Measurements from ENCODE around the gene NTSR1.

NTSR1 gene

DNA sequence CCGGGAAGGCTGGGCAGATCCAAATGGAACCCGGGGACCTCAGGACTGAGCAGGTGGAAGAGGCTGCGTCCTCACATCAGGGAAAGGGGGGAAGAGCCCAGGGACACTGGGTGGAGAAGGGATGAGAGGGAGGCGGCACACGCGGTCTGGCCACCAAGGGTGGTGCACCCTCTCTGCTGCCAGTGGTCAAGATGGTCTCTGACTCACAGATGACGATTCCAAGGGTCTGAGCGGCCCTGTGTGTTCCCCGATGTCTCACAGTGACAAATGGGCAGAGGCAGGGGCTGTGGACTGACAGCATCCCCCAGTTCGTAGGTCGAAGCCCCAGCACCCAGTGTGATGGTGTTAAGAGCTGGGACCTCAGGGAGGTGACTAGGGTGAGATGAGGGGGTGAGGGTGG, 34.3 kb upstream of the NTSR1 start:
- DNase-seq (ENCODE audit: low read depth) = no peak
- TF ChIP-seq, protein P1, sequence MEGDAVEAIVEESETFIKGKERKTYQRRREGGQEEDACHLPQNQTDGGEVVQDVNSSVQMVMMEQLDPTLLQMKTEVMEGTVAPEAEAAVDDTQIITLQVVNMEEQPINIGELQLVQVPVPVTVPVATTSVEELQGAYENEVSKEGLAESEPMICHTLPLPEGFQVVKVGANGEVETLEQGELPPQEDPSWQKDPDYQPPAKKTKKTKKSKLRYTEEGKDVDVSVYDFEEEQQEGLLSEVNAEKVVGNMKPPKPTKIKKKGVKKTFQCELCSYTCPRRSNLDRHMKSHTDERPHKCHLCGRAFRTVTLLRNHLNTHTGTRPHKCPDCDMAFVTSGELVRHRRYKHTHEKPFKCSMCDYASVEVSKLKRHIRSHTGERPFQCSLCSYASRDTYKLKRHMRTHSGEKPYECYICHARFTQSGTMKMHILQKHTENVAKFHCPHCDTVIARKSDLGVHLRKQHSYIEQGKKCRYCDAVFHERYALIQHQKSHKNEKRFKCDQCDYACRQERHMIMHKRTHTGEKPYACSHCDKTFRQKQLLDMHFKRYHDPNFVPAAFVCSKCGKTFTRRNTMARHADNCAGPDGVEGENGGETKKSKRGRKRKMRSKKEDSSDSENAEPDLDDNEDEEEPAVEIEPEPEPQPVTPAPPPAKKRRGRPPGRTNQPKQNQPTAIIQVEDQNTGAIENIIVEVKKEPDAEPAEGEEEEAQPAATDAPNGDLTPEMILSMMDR (IDR thresholded peaks at IDR 0.05; ENCODE audit: low read length, missing control alignments) = no peak
- H3K4me3 ChIP-seq (replicated peaks; ENCODE audit: low read depth, low read length) = no peak overlapping the region

DNA sequence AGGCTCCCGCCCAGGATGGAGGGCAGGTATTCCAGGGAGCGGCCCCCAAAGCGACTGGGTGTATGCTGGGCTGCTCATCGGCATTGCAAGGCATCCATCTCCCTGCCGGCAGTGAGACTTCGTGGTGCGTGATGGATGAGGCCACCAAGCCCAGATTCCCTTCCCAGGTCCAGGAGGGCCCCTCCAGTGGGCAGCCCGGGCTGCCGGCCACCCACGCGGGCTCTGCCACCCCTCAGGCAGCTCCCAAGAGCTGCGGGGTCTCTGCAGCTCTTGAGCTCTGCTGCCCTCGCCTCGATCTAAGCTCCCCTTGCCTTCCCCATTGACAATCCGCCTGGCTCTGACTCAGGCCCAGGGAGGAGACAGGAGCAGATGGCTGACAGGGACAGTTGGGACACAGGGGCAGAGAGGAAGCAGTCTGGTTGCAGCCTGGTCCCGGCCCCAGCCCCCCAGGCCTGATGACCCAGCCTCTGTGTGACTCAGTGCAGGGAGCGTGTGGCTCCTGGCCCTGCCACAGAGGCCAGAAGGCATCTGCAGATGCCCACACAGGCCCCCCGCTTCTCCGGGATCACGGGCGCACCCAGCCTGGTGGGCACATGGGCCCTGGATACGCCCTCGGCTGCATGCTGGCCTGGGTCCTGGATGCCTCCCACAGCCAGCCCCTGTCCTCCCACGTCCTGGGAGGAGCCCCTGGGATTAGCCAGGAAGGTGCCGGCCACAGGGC, 33.3 kb upstream of the NTSR1 start:
- no peak for DNase-seq (ENCODE audit: low read depth)
- no peak overlapping the region for H3K4me3 ChIP-seq (replicated peaks; ENCODE audit: low read depth, low read length)
- TF ChIP-seq, protein P1 (IDR thresholded peaks at IDR 0.05; ENCODE audit: low read length, missing control alignments) = no peak

DNA sequence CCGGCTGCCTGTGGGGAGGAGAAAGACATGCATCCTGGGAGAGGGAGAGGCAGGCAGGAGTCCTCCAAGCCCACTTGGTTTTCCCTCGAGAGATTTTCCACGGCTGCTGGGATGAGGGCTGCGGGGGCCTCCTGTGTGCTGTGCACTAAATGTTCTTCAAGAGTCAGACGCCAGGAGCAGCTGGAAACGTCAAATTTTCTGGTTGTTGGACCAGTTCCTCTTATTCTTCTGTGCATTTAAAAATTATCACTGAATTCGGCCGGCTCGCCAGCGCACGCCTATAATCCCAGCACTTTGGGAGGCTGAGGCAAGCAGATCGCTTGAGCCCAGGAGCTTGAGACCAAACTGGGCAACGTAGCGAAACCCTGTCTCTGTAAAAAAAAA, 32.8 kb upstream of the NTSR1 start:
- no peak for DNase-seq (ENCODE audit: low read depth)
- H3K4me3 ChIP-seq (replicated peaks; ENCODE audit: low read depth, low read length) = no peak overlapping the region
- TF ChIP-seq, protein P1 (IDR thresholded peaks at IDR 0.05; ENCODE audit: low read length, missing control alignments) = no peak

DNA sequence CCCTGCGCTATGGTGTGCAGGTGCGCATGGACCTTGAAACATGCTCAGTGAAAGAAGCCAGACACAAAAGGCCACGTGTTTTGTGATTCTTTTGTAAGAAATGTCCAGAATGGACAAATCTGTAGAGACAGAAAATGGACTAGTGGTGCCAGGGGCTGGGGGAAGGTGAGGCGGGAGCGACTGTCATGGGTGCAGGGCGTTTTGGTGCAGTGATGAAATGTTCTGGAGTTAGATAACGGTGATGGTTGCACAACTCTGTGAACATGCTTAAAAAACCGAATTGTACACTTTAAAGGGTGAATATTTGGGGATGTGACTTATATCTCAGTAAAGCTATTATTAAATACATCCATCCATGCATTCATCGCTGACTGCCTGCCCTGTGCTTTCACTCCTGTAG, 31.7 kb upstream of the NTSR1 start:
- TF ChIP-seq, protein P1 (IDR thresholded peaks at IDR 0.05; ENCODE audit: low read length, missing control alignments) = no peak
- no peak overlapping the region for H3K4me3 ChIP-seq (replicated peaks; ENCODE audit: low read depth, low read length)
- no peak for DNase-seq (ENCODE audit: low read depth)

DNA sequence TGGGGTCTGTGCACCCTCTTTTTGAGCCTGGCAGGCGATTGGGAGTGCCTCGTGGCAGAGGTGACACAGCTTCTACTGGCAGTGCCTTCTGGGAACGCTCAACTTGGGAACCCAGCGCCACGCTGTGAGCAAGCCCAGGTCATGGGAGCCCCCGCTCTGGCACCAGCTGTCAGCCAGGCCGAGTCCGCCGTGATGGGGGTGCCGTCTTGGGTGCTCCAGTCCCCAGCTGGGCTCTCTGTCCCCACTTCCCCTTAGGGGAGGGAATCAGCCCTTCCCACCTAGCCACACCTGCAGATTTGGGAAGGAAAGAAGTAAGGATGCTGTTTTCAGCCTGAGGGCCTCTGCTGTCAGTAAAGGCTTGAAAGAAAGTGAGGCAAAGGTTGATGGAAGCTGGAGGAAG, 31.0 kb upstream of the NTSR1 start:
- H3K4me3 ChIP-seq (replicated peaks; ENCODE audit: low read depth, low read length) = no peak overlapping the region
- TF ChIP-seq, protein P1 (IDR thresholded peaks at IDR 0.05; ENCODE audit: low read length, missing control alignments) = no peak
- no peak for DNase-seq (ENCODE audit: low read depth)

DNA sequence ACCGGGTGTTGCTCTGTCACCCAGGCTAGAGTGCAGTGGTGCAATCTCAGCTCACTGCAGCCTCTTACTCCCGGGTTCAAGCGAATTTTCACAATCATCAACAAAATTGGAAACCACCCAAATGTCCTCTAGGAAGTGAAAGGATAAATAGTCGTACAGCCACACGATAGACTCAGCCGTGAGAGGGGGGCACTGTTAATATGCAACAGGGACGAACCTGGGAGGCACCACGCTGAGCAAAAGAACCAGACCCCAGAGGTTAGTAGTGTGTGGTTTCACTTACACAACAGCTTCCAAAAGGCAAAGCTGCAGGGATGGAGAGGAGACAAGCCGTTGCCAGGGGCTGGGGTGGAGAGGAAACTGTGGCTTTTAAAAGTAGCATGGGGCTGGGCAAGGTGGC, 30.1 kb upstream of the NTSR1 start:
- no peak for DNase-seq (ENCODE audit: low read depth)
- TF ChIP-seq, protein P1 (IDR thresholded peaks at IDR 0.05; ENCODE audit: low read length, missing control alignments) = no peak
- no peak overlapping the region for H3K4me3 ChIP-seq (replicated peaks; ENCODE audit: low read depth, low read length)

DNA sequence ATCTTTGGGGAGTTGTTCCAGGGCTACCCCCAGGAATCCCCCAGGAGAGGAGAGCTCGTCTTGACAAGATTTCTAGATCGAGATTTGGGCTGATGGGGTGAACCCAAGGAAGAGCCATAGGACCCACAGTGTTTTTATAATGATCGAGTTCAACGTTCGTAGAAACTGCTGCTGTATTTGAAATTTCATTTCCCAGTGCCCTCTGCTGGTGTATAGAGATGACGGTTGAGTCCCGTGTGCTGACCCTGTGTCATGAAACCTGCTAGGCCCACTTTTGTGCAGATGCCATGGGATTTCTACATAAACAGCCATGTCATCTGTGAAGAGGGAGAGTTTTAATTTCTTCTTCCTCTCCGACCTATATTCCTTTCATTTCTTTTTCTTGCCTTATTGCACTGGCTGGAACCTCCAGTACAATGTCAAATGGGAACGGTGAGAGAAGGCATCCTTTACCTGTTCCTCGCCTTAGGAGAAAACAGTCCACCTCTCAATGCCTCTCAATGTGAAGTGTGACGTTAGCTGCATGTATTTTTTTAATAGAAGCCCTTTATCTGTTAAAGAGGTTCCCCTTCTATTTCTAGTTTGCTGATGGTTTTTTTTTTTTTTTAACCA, 28.6 kb upstream of the NTSR1 start:
- TF ChIP-seq, protein P1 (IDR thresholded peaks at IDR 0.05; ENCODE audit: low read length, missing control alignments) = no peak
- DNase-seq (ENCODE audit: low read depth) = no peak
- no peak overlapping the region for H3K4me3 ChIP-seq (replicated peaks; ENCODE audit: low read depth, low read length)
